ENCODE data around the gene OR8B2.
"Not testable (repeated sequence)": the region's sequence is repeated elsewhere in the genome, so short reads cannot be mapped to it uniquely, and the experiment has no call there.

OR8B2 gene

DNA sequence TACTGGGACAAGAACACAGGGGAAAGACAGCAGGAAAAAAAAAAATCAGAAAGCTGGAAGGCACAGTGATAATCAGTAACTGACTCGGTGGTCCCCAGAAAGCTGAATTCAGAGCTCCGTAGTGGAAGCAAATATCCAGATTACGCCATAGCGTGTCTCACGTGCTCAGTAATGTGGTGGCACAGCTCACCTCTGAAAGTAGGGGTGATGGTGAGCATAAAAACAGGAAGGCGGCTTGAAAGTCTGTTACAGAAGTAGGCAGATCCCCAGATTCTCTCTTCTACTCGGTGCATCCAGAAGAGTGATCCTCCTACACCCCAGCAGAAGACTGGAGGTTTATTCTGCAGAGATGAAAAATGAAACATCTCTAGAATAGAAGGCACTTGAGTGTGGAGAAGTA, 25.6 kb upstream of the OR8B2 start:
- TF ChIP-seq, protein P1, sequence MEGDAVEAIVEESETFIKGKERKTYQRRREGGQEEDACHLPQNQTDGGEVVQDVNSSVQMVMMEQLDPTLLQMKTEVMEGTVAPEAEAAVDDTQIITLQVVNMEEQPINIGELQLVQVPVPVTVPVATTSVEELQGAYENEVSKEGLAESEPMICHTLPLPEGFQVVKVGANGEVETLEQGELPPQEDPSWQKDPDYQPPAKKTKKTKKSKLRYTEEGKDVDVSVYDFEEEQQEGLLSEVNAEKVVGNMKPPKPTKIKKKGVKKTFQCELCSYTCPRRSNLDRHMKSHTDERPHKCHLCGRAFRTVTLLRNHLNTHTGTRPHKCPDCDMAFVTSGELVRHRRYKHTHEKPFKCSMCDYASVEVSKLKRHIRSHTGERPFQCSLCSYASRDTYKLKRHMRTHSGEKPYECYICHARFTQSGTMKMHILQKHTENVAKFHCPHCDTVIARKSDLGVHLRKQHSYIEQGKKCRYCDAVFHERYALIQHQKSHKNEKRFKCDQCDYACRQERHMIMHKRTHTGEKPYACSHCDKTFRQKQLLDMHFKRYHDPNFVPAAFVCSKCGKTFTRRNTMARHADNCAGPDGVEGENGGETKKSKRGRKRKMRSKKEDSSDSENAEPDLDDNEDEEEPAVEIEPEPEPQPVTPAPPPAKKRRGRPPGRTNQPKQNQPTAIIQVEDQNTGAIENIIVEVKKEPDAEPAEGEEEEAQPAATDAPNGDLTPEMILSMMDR (IDR thresholded peaks at IDR 0.05) = no peak
- H3K36me3 ChIP-seq = no peaks in the 10 kb centered on the region
- H3K4me3 ChIP-seq (ENCODE audit: low read depth in 1 of 2, low read length in 1 of 2) = no peak overlapping the region
- H3K27ac ChIP-seq = no peak overlapping the region
- peaks cover 32% of the 10 kb centered on the region for H3K27me3 ChIP-seq
- no peaks in the 10 kb centered on the region for H3K9me3 ChIP-seq
- no peaks in the 10 kb centered on the region for H3K4me1 ChIP-seq (ENCODE audit: control insufficient read depth in 1 of 2, insufficient read depth in 1 of 2, low read depth in 1 of 2, low read length in 1 of 2)

- no peaks in the 10 kb centered on the region for H3K9me3 ChIP-seq
- H3K27me3 ChIP-seq = peaks cover 37% of the 10 kb centered on the region
- no peaks in the 10 kb centered on the region for H3K4me1 ChIP-seq (ENCODE audit: control insufficient read depth in 1 of 2, insufficient read depth in 1 of 2, low read depth in 1 of 2, low read length in 1 of 2)
- H3K36me3 ChIP-seq = no peaks in the 10 kb centered on the region
- no peak overlapping the region for H3K4me3 ChIP-seq (ENCODE audit: low read depth in 1 of 2, low read length in 1 of 2)
- TF ChIP-seq, protein P1 (IDR thresholded peaks at IDR 0.05) = no peak
- H3K27ac ChIP-seq = no peak overlapping the region
These were observed 21.3 kb upstream of the OR8B2 start for GRCh38 chr11:124405581-124405980.

- not testable (repeated sequence) for H3K27ac ChIP-seq; H3K4me1 ChIP-seq (ENCODE audit: control insufficient read depth in 1 of 2, insufficient read depth in 1 of 2, low read depth in 1 of 2, low read length in 1 of 2); H3K9me3 ChIP-seq; H3K36me3 ChIP-seq; H3K4me3 ChIP-seq (ENCODE audit: low read depth in 1 of 2, low read length in 1 of 2)
- H3K27me3 ChIP-seq = peaks cover 28% of the 10 kb centered on the region
These were observed 18.9 kb upstream of the OR8B2 start for GRCh38 chr11:124403186-124403585.

DNA sequence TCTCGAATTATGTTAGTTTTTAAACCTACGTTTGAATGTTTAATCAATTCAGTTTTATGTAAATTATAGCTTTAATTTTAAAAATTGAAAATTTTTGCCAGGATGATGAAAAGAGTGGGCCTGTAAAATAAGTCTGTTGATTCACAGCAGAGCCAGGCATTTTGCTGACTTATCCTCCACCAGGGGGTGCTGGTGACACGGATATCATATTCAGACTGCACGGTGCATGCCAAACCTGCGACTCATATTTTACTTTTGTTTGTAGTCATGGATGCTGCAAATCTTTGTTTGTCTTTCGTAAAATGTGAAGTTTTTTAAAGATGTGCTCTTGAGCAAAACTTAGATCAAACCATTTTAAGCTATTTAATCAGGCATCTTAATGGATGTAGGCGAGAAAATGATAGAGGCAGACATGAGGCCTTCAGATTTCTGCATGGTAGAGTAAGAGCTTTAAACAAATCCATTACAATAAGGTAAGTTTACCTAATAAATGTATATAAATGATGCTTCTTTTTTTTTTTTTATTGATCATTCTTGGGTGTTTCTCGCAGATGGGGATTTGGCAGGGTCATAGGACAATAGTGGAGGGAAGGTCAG, 18.1 kb upstream of the OR8B2 start:
- Histone ChIP-seq H3K36me3 (no peaks in the 10 kb centered on the region), H3K27ac (no peak overlapping the region), H3K4me1 (ENCODE audit: control insufficient read depth in 1 of 2, insufficient read depth in 1 of 2, low read depth in 1 of 2, low read length in 1 of 2) (no peaks in the 10 kb centered on the region), H3K27me3 (peaks cover 23% of the 10 kb centered on the region), H3K4me3 (ENCODE audit: low read depth in 1 of 2, low read length in 1 of 2) (no peak overlapping the region), H3K9me3 (no peaks in the 10 kb centered on the region)
- TF ChIP-seq, protein P1 (IDR thresholded peaks at IDR 0.05) = no peak

- TF ChIP-seq, protein P1 (IDR thresholded peaks at IDR 0.05) = no peak
- Histone ChIP-seq H3K36me3 (no peaks in the 10 kb centered on the region), H3K27me3 (no peaks in the 10 kb centered on the region), H3K4me3 (ENCODE audit: low read depth in 1 of 2, low read length in 1 of 2) (no peak within 1 kb of the TSS), H3K9me3 (no peaks in the 10 kb centered on the region), H3K4me1 (ENCODE audit: control insufficient read depth in 1 of 2, insufficient read depth in 1 of 2, low read depth in 1 of 2, low read length in 1 of 2) (no peaks in the 10 kb centered on the region), H3K27ac (no peak within 1 kb of the TSS)
These were observed 14.6 kb upstream of the OR8B2 start, which contains the start of gene OR8B3 for GRCh38 chr11:124398924-124399323. TSS of gene OR8B3 (minus strand) at chr11:124399024. CDS start at chr11:124397351, 1,673 bp downstream.

DNA sequence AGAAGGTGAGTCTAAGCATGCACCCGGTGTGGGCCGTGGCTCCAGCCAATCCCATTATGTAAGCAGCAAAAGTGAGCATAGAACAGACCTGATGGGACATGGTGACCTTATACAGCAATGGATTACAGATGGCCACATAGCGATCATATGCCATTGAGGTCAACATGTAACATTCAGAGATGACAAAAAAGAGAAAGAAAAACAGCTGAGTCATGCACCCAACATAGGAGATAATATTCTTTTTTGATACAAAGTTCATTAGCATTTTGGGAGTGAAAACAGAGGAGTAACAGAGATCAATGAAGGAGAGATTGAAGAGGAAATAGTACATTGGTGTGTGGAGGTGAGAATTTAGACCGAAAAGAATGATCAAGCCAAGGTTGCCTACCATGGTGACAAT, 12.5 kb upstream of the OR8B2 start:
- not testable (repeated sequence) for H3K4me3 ChIP-seq (ENCODE audit: low read depth in 1 of 2, low read length in 1 of 2); H3K27me3 ChIP-seq; H3K9me3 ChIP-seq; H3K4me1 ChIP-seq (ENCODE audit: control insufficient read depth in 1 of 2, insufficient read depth in 1 of 2, low read depth in 1 of 2, low read length in 1 of 2); H3K27ac ChIP-seq; H3K36me3 ChIP-seq

DNA sequence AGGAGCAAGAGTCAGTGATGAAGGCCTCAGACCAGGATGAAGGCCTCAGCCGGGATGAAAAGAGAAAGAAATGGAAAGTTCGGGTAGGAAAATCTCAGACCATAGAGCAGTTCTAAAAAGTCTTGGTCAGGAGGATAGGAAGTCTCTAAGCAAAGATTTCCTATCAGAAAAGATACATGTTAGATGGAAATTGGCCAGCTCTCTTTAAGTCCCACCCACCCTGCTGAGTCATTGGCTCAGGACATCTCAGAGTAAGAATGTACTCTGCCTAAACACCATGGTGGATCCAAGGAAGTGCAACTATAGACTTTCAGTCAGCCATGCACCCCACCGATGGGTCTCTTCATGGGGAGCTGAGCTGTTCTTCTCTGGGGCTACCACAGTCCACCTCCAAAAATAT, 10.1 kb upstream of the OR8B2 start:
- H3K36me3 ChIP-seq = no peaks in the 10 kb centered on the region
- no peaks in the 10 kb centered on the region for H3K9me3 ChIP-seq
- H3K4me3 ChIP-seq (ENCODE audit: low read depth in 1 of 2, low read length in 1 of 2) = no peak overlapping the region
- no peaks in the 10 kb centered on the region for H3K4me1 ChIP-seq (ENCODE audit: control insufficient read depth in 1 of 2, insufficient read depth in 1 of 2, low read depth in 1 of 2, low read length in 1 of 2)
- H3K27ac ChIP-seq = no peak overlapping the region
- TF ChIP-seq, protein P1 (IDR thresholded peaks at IDR 0.05) = no peak
- H3K27me3 ChIP-seq = no peaks in the 10 kb centered on the region

GRCh38 chr11:124382857-124383256, 1.4 kb downstream of the OR8B2 start:
- not testable (repeated sequence) for H3K27ac ChIP-seq; H3K4me3 ChIP-seq (ENCODE audit: low read depth in 1 of 2, low read length in 1 of 2); H3K36me3 ChIP-seq; H3K9me3 ChIP-seq; H3K27me3 ChIP-seq; H3K4me1 ChIP-seq (ENCODE audit: control insufficient read depth in 1 of 2, insufficient read depth in 1 of 2, low read depth in 1 of 2, low read length in 1 of 2)
